GM08714 (cell line): ENCODE data around the gene ADIG.

ENCODE experiments used
- H3K4me3 ChIP-seq: fragments of 200-500 bp; sonication (Bioruptor generic); 2 replicates; pipeline ENCODE4 v1.5.1; 2014; ENCODE audit warnings: mild to moderate bottlenecking, low read length, inconsistent platforms
- ZNF274 ChIP-seq: IDR thresholded peaks from 2 replicates; pipeline ENCODE4 v1.6.1; 2012; ENCODE audit warnings: mild to moderate bottlenecking, low read depth, low read length

Gene ADIG

DNA sequence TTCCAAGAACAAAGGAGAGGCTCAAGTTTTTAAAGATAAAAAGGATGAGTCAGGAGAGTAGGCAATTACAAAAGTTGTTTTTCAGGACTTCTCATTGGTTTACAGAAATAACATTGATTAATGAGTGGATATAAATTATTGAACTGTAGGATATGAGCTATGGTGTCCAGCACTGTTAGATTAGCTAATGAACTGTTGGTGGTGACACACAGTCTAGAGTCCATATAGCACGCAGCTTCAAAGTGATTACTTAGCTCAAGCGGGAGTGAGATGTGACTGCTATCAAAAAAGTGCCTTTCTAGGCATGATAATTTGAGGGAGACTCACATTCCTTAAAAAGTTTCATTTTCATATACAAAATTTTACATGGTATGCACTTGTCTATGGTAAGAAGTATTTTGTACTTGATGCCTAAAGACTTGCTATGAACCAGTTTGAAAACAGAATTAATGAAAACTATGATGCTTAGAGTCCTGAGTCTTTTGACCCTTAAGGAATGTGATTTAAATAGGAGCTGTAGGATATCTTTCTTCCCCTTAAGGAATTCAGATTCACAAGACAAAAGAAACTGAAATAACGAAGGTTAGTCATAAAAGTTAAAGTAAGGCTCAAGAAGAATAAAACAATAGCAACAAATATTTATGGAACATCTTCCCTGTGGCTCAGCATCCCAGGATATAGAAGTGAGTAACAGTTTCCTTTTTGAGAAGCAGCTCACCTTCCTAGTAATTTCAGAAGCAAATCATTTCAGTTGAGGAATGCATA lies 22.2 kb upstream of the ADIG start:
- TF ChIP-seq ZNF274 = no peak
- H3K4me3 ChIP-seq = no peak overlapping the region

DNA sequence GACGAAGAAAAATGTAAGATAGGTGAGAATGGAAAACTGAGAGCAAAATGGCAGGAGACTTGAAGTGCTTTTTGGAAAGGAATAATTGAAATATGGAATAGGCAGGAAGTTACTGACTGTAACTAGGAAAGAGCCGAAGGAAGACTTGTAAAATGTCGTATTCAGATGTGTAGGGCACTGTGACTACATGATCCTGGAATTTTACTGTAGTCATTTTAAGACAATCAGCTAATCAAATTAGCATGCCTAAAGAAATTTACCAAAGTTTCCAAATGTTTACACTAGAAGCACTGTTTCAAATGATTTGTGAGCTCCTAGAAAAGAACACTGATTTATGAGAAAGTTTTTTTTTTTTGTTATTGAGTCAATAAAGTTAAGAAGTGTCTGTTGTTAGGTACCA lies 21.2 kb upstream of the ADIG start:
- H3K4me3 ChIP-seq = no peak overlapping the region
- TF ChIP-seq ZNF274 = no peak

DNA sequence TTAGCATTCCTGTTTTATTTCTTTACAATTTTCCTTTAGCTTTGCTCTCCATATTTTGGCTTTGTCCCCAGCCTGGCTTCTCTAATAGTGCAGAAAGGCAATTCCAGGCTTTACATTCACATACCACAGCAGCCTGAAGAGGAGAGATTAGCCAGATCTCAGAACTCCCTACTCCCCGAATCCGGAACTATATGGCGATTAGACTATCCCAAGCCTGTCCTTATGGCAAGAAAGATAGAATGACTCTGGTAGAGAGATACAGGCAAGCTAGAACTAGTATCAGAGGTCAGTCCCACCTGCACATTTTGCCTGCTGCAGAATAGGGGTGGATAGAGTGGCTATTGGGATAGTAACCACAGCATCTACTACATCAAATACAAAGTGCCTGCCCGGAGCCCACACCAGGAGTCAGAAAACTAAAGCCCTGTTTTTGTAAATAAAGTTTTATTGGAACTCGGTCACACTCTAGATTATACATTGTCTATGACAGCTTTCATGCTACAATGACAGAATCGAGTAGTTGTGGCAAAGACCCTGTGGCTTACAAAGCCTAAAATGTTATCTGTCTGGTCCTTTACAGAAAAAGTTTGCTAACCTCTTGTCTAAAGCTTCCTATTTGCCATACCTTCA lies 17.1 kb upstream of the ADIG start:
- no peak for TF ChIP-seq ZNF274
- H3K4me3 ChIP-seq = no peak overlapping the region

DNA sequence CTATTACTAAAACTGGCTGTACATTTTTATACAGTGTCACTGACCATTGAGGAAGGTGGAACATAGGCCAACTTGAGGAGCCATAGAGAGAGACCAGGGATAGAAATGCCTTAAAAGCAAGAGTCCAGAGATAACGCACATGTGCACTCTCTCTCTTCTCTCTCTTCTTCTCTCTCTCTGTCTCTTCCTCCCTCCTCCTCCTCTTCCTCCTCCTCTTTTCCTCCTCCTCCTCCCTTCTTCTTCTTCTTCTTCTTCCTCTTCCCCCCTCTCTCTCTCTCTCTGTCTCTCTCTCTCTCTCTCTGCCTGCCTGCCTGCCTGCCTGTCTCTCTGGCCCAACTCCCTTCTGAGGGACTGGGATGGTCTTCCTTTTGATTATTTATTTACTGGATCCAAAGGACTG lies 16.3 kb upstream of the ADIG start:
- TF ChIP-seq ZNF274 = no peak
- H3K4me3 ChIP-seq = no peak overlapping the region

- H3K4me3 ChIP-seq = no peak overlapping the region
- no peak for TF ChIP-seq ZNF274
Measured at GRCh38 chr20:38566036-38566598, 14.9 kb upstream of the ADIG start.

DNA sequence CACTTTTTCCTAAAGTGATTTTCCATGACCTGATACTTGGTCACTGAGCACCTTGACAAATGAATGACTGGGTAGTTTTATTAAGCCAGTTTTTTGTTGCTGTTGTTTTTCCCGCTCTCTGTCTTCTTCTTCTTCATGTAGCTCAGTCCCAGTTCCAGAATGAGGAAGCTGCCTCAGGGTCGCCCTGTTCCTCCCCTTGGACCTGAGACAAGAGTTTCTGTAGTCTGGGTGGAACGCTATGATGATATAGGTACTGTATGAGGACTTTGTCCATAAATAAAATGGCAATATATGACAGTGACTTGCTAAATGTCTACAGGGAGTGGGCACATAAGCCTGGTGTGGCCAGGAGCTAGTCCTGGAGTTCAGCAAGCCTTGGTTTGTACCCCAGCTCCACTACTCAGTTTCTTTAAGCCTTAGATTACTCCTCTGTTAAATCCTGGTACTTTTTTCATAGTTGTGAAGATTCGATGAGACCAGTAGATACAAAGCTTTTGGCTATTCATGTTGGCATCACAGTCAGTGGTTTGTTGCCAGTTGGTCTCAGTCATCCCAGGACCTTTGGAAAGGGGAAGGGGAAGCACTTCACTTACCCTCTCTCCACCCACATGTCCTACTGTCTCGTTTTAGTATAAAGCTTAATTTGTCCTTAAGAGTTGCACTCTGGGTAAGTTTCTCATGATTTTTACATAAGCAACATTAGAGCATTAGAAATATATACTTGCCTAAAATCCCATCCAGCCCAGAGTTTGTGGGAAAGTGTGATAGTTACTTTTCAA lies 11.1 kb upstream of the ADIG start:
- no peak overlapping the region for H3K4me3 ChIP-seq
- TF ChIP-seq ZNF274 = no peak

- no peak for TF ChIP-seq ZNF274
- no peak overlapping the region for H3K4me3 ChIP-seq
Measured at GRCh38 chr20:38573413-38573812, 7.6 kb upstream of the ADIG start.

- no peak for TF ChIP-seq ZNF274
- H3K4me3 ChIP-seq = no peak overlapping the region
Measured at GRCh38 chr20:38579219-38579910, 1.6 kb upstream of the ADIG start.

- TF ChIP-seq ZNF274 = no peak
- H3K4me3 ChIP-seq = no peak overlapping the region
Measured at GRCh38 chr20:38579921-38580320, 1.1 kb upstream of the ADIG start.

GRCh38 chr20:38581830-38582358 lies 897 bp downstream of the ADIG start:
- no peak for TF ChIP-seq ZNF274
- H3K4me3 ChIP-seq = no peak overlapping the region

- no peak for TF ChIP-seq ZNF274
- no peak overlapping the region for H3K4me3 ChIP-seq
Measured at GRCh38 chr20:38583306-38583705, 2.3 kb downstream of the ADIG start.

DNA sequence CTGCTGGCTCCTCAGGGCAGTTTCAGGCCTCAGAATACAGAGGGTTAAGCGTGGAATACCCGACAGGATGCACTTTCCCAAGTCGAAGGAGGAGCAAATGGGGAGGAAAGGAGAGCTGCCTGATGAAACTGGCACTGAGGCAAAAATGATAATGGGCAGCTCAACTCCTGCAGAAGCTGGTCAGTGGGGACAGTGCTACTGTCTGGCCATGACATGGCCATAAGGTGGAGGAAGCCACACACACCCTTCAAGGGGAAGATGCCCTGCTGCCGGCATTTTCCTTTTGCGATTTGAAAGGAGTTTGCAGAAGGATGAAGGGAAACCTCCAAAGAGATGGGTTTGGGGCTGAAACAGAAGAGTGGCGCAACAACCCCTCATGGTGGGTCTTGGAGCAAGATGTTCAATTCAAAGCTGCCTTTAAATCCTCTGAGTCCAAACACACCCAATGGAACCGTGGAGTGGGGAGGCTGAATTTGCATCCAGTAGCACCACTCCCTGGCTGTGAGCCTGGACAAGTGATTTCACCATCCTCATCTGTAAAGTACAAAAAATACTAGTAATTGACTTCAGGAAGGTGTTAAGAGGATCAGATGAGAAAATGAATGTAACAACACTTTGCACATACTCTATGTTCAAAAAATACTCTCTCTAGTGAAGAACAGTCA lies 3.2 kb downstream of the ADIG start:
- no peak overlapping the region for H3K4me3 ChIP-seq
- TF ChIP-seq ZNF274 = no peak

- no peak overlapping the region for H3K4me3 ChIP-seq
- no peak for TF ChIP-seq ZNF274
Measured at GRCh38 chr20:38585404-38586180, 4.6 kb downstream of the ADIG start.

- TF ChIP-seq ZNF274 = no peak
- no peak overlapping the region for H3K4me3 ChIP-seq
Measured at GRCh38 chr20:38586181-38586525, 5.2 kb downstream of the ADIG start.
